Renal cortical epithelial cell (primary cell): ENCODE results near the gene LAMP1. TPM values are rescaled to one million over a fixed set of nuclear protein-coding genes. Genes with fewer than 3 reads are reported as not detected.
A peak's percentile ranks its signal among the peaks of the same experiment; 100 is the strongest.
"Not testable (repeated sequence)": the region's sequence is repeated elsewhere in the genome, so short reads cannot be mapped to it uniquely, and the experiment has no call there.

Experiments used
- DNase-seq: peaks from one replicate; pipeline ENCODE4 v3.0.0-alpha.2; 2011; ENCODE audit warnings: low read depth
- total RNA-seq: library from RNA; depleted of rRNA; stranded (reverse); fragments of >200 nt; gene quantifications from 2 replicates; pipeline ENCODE4 v1.2.3, GENCODE V29; 2014

The LAMP1 gene
- total RNA-seq, 1 donor from 2014 or later, result 222 TPM

GRCh38 chr13:113297370-113298042 is 467 bp downstream of the LAMP1 start:
- no peak for DNase-seq

- no peak for DNase-seq
Measured at GRCh38 chr13:113298043-113298945, 1.3 kb downstream of the LAMP1 start.

DNA sequence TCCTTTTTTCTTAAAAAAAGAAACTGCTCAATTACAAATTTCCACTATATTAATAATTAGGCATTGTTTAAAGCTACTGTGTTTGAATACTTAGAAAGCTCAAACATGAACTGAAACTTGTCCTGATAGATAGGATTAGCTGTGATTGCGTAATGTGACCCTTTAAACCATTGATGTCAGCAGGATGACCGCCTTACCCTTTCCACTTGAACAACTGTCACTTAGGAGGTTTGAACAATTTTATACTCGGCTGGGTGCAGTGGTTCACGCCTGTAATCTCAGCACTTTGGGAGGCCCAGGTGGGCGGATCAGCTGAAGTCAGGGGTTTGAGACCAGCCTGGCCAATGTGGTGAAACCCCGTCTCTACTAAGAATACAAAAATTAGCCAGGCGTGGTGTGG is 2.9 kb downstream of the LAMP1 start:
- peak; percentile 62 for DNase-seq

DNA sequence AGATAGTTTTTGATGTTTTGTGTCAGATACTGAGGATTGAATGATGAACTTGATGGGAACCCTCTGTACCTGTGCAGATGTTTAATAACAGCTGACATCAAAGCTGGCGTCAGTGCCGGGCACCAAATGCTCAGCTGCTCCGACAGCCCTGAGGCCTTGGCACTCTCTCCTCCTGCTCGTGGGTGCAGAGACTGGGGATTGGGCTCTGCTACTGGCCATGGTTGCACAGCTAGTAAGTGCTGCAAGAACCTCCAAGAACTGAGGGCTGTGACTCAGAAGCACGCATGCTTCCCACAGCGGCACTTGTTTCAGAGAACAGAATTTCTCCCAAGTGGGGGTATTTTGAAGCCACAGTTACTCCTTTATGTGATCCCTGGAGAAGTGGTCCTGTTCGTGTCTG is 5.9 kb downstream of the LAMP1 start:
- DNase-seq, result no peak

DNA sequence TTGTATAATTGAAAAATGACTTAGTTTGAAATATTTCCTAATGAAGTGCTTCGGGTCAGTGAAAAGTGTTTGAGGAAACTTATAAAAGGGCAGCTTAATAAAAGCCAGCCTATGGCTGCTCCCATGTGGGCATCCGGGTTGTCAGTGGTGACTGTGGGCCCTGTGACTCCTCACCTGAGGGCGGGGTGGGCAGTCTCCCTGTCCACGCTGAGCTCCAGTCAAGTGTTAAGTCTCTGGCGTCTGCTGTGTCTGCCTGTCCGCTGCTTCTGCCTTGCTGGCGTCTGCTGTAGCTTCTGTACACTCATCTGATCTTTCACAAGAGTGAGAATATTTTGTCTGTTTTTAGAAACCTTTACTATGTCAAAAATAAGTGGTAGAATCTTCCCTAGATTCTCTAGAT is 7.1 kb downstream of the LAMP1 start:
- DNase-seq, result peak; percentile 44

DNA sequence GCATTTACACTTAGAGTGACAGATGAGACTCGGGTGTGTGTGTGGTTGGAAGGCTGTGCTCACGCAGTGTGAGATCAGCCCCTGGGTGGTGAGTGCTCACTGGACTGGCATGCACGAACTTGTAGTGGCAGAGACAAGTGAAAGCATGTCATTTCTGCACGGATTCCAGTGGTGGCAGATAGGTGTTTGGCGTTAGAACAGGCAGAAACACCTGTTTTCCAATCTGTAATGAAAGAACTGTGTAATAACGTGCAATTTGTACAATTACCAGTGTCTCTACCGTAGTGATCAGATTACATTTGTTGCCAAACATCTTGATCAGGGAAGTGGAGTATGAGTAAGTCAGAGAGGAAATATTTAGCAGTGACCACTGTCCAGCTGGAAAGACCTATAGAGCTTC is 8.2 kb downstream of the LAMP1 start:
- DNase-seq, result peak; percentile 68

- no peak for DNase-seq
Measured at GRCh38 chr13:113307491-113307890, 10.5 kb downstream of the LAMP1 start.

- no peak for DNase-seq
Measured at GRCh38 chr13:113309473-113309872, 12.4 kb downstream of the LAMP1 start.

DNA sequence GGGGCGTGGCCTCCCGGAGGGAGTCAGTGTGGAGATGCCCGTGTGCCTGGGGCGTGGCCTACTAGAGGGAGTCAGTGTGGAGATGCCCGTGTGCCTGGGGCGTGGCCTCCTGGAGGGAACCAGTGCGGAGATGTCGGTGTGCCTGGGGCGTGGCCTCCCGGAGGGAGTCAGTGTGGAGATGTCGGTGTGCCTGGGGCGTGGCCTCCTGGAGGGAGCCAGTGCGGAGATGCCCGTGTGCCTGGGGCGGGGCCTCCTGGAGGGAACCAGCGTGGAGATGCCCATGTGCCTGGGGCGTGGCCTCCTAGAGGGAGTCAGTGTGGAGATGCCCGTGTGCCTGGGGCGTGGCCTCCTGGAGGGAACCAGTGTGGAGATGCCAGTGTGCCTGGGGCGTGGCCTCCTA is 17.1 kb downstream of the LAMP1 start:
- not testable (repeated sequence) for DNase-seq

- not testable (repeated sequence) for DNase-seq
Measured at GRCh38 chr13:113314895-113315470, 17.9 kb downstream of the LAMP1 start.

DNA sequence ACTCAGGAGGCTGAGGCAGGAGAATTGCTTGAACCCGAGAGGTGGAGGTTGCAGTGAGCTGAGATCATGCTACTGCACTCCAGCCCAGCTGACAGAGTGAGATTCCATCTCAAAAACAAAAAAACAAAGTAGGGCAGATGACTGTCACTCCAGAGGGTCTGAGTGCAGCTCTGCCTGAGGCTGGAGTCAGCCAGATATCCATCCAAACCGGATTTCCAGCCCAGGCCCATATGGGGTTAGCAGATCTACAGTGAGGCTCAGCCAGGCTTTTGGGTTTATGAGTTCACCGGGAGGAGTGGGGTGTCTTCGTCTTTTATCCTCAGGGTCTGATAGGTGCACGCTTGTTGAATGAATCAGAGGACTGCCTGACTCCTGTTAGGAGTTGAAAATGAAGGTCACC is 19.0 kb downstream of the LAMP1 start:
- DNase-seq, result no peak

GRCh38 chr13:113317031-113317430 is 20.0 kb downstream of the LAMP1 start:
- DNase-seq, result no peak

DNA sequence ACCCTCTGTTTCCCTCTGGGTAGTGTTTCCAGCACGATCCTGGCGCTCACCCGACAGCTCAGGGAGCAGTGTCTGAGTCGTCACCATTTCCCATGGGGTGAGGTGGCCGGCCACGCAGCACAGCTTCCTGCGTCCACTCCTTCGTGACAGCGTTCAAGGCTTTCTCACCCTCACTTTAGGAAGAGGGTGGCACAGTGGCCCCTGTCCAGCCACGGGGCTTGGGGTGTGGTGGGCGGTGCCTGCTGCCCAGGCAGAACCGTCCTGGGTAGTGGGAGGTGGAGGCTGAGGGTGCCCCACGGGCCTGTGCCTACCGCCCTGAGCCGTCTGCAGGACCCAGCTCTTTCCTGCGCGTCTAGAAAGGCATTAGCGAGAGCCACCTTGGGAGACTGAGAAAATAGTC is 21.9 kb downstream of the LAMP1 start:
- no peak for DNase-seq

DNA sequence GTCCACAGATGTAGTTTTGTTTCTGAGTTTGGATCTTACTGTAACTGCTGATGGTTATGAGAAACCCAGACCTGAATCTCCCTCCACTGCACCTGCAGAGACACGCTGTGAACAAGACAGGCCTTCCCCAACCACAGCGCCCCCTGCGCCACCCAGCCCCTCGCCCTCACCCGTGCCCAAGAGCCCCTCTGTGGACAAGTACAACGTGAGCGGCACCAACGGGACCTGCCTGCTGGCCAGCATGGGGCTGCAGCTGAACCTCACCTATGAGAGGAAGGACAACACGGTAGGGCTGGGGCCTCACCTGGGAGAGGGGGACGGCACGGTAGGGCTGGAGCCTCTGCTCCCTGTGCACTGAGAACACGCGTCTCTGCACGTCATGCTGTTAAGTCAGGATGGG is 22.3 kb downstream of the LAMP1 start:
- DNase-seq, result no peak

DNA sequence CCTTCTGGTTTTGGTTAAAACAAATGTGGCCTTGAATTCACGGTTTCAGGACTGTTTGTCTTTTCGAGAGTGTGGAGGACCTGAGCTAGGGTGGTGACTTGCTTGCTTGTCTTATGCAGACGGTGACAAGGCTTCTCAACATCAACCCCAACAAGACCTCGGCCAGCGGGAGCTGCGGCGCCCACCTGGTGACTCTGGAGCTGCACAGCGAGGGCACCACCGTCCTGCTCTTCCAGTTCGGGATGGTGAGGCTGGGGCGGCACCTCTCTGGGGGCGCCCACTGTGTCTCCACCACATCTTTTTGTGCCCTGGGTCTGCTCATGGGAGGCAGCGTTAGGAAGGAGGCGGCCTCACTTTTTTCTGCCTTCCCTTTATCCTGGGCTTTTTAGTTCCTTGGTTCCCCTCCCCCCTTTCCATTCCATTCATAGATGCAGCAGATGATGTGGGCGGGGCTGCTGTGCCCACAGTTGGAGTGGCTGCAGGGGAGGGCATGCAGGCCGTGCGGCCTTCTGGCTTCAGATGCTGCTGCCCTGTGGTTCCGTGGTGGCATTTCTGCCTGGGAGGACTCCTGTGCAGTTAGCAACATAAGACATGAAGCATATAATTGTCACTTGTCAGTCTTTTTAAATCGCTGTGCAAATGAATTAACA is 23.3 kb downstream of the LAMP1 start:
- DNase-seq, result no peak

DNA sequence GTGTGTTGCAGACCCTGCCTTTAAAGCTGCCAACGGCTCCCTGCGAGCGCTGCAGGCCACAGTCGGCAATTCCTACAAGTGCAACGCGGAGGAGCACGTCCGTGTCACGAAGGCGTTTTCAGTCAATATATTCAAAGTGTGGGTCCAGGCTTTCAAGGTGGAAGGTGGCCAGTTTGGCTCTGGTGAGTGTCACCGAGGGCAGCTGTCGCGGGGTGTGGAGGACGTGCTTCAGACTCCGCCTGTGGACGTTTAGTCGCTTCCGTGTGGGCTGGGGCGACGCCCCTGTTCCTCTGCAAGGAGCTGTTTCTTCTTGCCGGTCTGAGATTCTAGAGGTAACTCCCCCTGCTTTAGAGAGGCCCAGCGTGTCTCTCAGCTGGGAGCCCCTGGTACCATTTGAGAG is 24.5 kb downstream of the LAMP1 start:
- DNase-seq, result no peak

DNA sequence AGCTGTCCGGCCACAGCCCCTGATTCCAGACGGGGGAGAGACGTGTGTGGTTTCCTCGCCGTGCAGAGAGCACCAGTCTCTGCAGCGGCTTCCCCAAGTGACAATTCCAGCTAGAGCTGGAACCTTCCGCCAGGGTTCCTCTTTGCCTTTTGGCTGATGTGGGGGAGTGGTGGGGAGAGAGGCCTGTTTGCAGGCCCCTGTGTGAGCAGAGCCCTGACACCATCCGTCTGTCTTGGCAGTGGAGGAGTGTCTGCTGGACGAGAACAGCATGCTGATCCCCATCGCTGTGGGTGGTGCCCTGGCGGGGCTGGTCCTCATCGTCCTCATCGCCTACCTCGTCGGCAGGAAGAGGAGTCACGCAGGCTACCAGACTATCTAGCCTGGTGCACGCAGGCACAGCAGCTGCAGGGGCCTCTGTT is 25.0 kb downstream of the LAMP1 start:
- DNase-seq, result no peak

DNA sequence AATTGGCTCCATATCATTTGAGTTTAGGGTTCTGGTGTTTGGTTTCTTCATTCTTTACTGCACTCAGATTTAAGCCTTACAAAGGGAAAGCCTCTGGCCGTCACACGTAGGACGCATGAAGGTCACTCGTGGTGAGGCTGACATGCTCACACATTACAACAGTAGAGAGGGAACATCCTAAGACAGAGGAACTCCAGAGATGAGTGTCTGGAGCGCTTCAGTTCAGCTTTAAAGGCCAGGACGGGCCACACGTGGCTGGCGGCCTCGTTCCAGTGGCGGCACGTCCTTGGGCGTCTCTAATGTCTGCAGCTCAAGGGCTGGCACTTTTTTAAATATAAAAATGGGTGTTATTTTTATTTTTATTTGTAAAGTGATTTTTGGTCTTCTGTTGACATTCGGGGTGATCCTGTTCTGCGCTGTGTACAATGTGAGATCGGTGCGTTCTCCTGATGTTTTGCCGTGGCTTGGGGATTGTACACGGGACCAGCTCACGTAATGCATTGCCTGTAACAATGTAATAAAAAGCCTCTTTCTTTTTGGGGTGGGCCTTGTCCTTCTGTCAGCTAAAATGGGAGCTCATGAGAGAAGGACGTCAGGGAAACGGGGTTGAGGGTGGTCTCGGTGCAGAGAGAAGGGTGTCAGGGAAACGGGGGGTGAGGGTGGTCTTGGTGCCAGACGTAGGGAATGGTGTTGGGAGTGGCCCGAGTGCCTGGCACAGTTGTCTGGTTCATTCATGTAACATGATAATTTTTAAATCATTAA is 26.0 kb downstream of the LAMP1 start:
- no peak for DNase-seq

DNA sequence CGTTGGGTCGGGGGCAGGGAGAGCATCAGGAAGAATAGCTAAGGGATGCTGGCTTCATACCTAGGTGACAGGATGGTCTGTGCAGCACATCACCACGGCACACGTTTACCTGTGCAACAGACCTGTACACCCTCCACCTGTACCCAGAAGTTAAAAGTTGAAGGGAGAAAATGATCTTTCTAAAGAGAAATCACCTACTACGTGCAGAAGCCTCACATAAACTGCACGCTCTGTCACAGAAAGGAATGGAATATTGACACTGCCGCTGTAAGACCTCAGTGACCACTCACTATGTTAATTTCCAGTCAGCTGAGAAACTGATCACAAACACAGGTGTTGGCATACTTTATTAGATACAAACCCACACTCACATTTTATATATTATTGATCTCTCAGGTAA is 26.8 kb downstream of the LAMP1 start:
- DNase-seq, result no peak

- no peak for DNase-seq
Measured at GRCh38 chr13:113324398-113324797, 27.4 kb downstream of the LAMP1 start.

- DNase-seq, result no peak
Measured at GRCh38 chr13:113325779-113326178, 28.7 kb downstream of the LAMP1 start.

DNA sequence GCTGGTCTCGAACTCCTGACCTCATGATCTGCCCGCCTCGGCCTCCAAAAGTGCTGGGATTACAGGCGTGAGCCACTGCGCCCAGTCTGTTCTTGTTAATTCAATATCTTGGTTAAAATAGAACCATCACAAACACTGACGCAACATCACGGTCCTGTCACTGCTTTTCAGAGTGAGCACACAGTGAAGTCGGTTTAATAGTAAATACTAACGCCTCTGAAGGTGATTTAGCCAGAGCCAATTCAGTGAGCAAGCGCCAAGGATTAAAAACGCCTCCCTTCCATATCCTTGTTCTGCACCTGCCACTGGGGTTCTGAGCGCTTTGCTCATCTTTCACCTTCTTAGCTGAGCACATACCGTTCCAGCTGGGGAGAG is 30.3 kb downstream of the LAMP1 start:
- no peak for DNase-seq
